PC-9 (cell line): ENCODE measurements around the gene STYXL1. TPM values are rescaled to one million over a fixed set of nuclear protein-coding genes. Genes with fewer than 3 reads are reported as not detected.

Experiments
- BruUV-seq: library from RNA; stranded (reverse); fragments of 400-500 nt; replicated peaks from 2 replicates; lab custom pipeline; 2021; lab: Mats Ljungman, UMichigan
- CTCF ChIA-PET: fragments of 300-600 bp; sonication (Branson Sonifier 250); formaldehyde crosslinking; loops from one replicate; lab custom pipeline; 2022; ENCODE audit warnings: antibody characterized with exemption; lab: Charles Lee
- POLR2A ChIA-PET: fragments of 300-600 bp; sonication (Branson Sonifier 250); formaldehyde crosslinking; loops from one replicate; lab custom pipeline; 2022; ENCODE audit warnings: antibody characterized with exemption; ENCODE audit not compliant: unreplicated experiment; lab: Charles Lee
- DNase-seq, 2 experiments: peaks; one replicate each; pipeline versions ENCODE4 v3.0.0 to v3.0.0-alpha.2; 2015 to 2022; ENCODE audit warnings: mixed read lengths in 1 of 2
- H2AFZ ChIP-seq: fragments of 200-600 bp; sonication (generic); 2 replicates; pipeline ENCODE4 v1.8.1; 2017; ENCODE audit warnings: antibody characterized with exemption
- H3F3A ChIP-seq: fragments of 200-600 bp; sonication (generic); 2 replicates; pipeline ENCODE4 v1.8.1; 2017; ENCODE audit warnings: antibody characterized with exemption, mild to moderate bottlenecking, low read depth; ENCODE audit not compliant: insufficient read depth
- H3K27ac ChIP-seq: fragments of 200-600 bp; sonication (generic); 2 replicates; pipeline ENCODE4 v1.6.1; 2016; ENCODE audit warnings: mixed run types
- H3K27me3 ChIP-seq: fragments of 200-600 bp; sonication (generic); 2 replicates; pipeline ENCODE4 v1.6.1; 2016; ENCODE audit warnings: low read depth, mixed run types; ENCODE audit not compliant: insufficient read depth
- H3K36me3 ChIP-seq: fragments of 200-600 bp; sonication (generic); 2 replicates; pipeline ENCODE4 v1.6.1; 2016; ENCODE audit warnings: low read depth, mixed run types
- H3K4me1 ChIP-seq: fragments of 200-600 bp; sonication (generic); replicated peaks from 2 replicates; pipeline ENCODE4 v1.6.1; 2016; ENCODE audit warnings: mixed run types; ENCODE audit not compliant: insufficient read depth
- H3K4me2 ChIP-seq: fragments of 200-600 bp; sonication (generic); 2 replicates; pipeline ENCODE4 v1.6.1; 2017; ENCODE audit warnings: mixed run types
- H3K4me3 ChIP-seq: fragments of 200-600 bp; sonication (generic); 2 replicates; pipeline ENCODE4 v1.6.1; 2016; ENCODE audit warnings: mixed run types
- H3K79me2 ChIP-seq: fragments of 200-600 bp; sonication (generic); 2 replicates; pipeline ENCODE4 v1.6.1; 2017; ENCODE audit warnings: low read depth, mixed run types
- H3K9me2 ChIP-seq: fragments of 200-600 bp; sonication (generic); 2 replicates; pipeline ENCODE4 v1.8.1; 2017; ENCODE audit warnings: mild to moderate bottlenecking; ENCODE audit not compliant: insufficient read depth
- H3K9me3 ChIP-seq: fragments of 200-600 bp; sonication (generic); 2 replicates; pipeline ENCODE4 v1.8.1; 2016; ENCODE audit warnings: low read depth; ENCODE audit not compliant: insufficient read depth
- H4K20me1 ChIP-seq: fragments of 200-600 bp; sonication (generic); 2 replicates; pipeline ENCODE4 v1.8.1; 2017; ENCODE audit not compliant: insufficient read depth
- EZH2 ChIP-seq: fragments of 200-600 bp; sonication (generic); IDR thresholded peaks from 2 replicates; pipeline ENCODE4 v1.8.0; 2017; ENCODE audit warnings: antibody characterized with exemption, low read depth
- intact Hi-C: fragments of 100-400 bp; cut with micrococcal nuclease; formaldehyde crosslinking; loops from one replicate; pipeline ENCODE4 v1.10.0; 2022; ENCODE audit not compliant: unreplicated experiment
- total RNA-seq: library from RNA; stranded (reverse); gene quantifications from 2 replicates; pipeline ENCODE4 v1.2.3, GENCODE V29; 2021
- TF ChIP-seq, protein P1 (sequence below): fragments of 200-600 bp; sonication (generic); conservative IDR thresholded peaks from 2 replicates; pipeline ENCODE4 v1.6.1; 2017; ENCODE audit warnings: mixed run types, antibody characterized with exemption, mild to moderate bottlenecking, moderate library complexity

STYXL1 gene
- total RNA-seq, 1 experiment from 2014 or later = 77.7 TPM

GRCh38 chr7:76049295-76049694 lies 1.5 kb upstream of the STYXL1 start:
- Histone ChIP-seq H3K9me2 (no peaks in the 10 kb centered on the region), H3K4me1 (peaks cover 28% of the 10 kb centered on the region), H4K20me1 (peaks cover 21% of the 10 kb centered on the region), H3K4me2 (peak overlapping the region; percentile 82), H3K4me3 (peak overlapping the region; percentile 89), H3K79me2 (peaks cover 87% of the 10 kb centered on the region), H2AFZ (no peak overlapping the region), H3K27me3 (no peaks in the 10 kb centered on the region), H3K9me3 (no peaks in the 10 kb centered on the region), H3F3A (peaks cover 42% of the 10 kb centered on the region), H3K27ac (peak overlapping the region; percentile 83; the same call in 1 of the 2 replicates), H3K36me3 (no peaks in the 10 kb centered on the region; the same call in 1 of the 2 replicates)
- DNase-seq = no peak
- BruUV-seq = no TSS peak
- TF ChIP-seq EZH2 = no peak
- TF ChIP-seq, protein P1, sequence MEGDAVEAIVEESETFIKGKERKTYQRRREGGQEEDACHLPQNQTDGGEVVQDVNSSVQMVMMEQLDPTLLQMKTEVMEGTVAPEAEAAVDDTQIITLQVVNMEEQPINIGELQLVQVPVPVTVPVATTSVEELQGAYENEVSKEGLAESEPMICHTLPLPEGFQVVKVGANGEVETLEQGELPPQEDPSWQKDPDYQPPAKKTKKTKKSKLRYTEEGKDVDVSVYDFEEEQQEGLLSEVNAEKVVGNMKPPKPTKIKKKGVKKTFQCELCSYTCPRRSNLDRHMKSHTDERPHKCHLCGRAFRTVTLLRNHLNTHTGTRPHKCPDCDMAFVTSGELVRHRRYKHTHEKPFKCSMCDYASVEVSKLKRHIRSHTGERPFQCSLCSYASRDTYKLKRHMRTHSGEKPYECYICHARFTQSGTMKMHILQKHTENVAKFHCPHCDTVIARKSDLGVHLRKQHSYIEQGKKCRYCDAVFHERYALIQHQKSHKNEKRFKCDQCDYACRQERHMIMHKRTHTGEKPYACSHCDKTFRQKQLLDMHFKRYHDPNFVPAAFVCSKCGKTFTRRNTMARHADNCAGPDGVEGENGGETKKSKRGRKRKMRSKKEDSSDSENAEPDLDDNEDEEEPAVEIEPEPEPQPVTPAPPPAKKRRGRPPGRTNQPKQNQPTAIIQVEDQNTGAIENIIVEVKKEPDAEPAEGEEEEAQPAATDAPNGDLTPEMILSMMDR = no peak
- ChIA-PET POLR2A (interaction anchor here (0.6 kb wide), 2 partner anchors 37 to 557 kb away, joined by 3 to 4 read pairs; no protein-coding TSS in a partner anchor), CTCF (no interaction called here)
- intact Hi-C loops = loop anchor here (5.0 kb wide), 2 partner anchors 57 to 243 kb away; partner anchors contain the start of gene TMEM120A

DNA sequence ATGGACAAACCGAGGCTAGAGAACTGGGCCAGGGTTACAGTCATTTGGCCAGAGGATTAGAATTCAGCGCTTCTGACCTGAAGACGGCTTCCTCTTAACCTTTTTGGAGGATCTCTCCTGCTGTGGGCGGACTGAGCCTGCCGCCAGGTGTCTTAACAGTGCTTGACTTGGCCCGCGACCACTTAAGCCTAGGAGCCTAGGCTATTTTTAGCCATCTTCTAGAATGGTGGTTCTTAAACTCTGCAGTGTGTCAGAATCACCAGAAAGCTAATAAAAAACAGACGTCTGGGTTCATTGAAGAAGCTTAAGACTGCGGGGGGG lies 828 bp upstream of the STYXL1 start:
- no peak for DNase-seq
- TF ChIP-seq, protein P1 = no peak; the same call in 1 of the 2 replicates
- peaks cover 15% of the 10 kb centered on the region for H4K20me1 ChIP-seq
- H3K4me1 ChIP-seq = peaks cover 21% of the 10 kb centered on the region
- no peaks in the 10 kb centered on the region for H3K9me2 ChIP-seq
- no peaks in the 10 kb centered on the region for H3K27me3 ChIP-seq
- ChIA-PET POLR2A (interaction anchor here (0.6 kb wide), 2 partner anchors 38 to 91 kb away, joined by 3 to 4 read pairs; no protein-coding TSS in a partner anchor), CTCF (interaction anchor here (0.6 kb wide), 2 partner anchors 81 to 209 kb away, joined by 3 to 8 read pairs; no protein-coding TSS in a partner anchor)
- peaks cover 38% of the 10 kb centered on the region for H3F3A ChIP-seq
- no peaks in the 10 kb centered on the region; the same call in 1 of the 2 replicates for H3K36me3 ChIP-seq
- intact Hi-C loops = loop anchor here (5.0 kb wide), 2 partner anchors 56 to 244 kb away; partner anchors contain the start of gene TMEM120A
- H3K4me3 ChIP-seq = peak overlapping the region; percentile 89
- H2AFZ ChIP-seq = 0 out of 2 replicates have a peak overlapping the region, but pooled peaks have one; percentile 79
- H3K4me2 ChIP-seq = peak overlapping the region; percentile 82
- peaks cover 90% of the 10 kb centered on the region for H3K79me2 ChIP-seq
- peak overlapping the region; percentile 83 for H3K27ac ChIP-seq
- no peaks in the 10 kb centered on the region for H3K9me3 ChIP-seq
- no TSS peak for BruUV-seq

- H3K36me3 ChIP-seq = no peaks in the 10 kb centered on the region; the same call in 1 of the 2 replicates
- H3K27me3 ChIP-seq = no peaks in the 10 kb centered on the region
- H3K9me2 ChIP-seq = no peaks in the 10 kb centered on the region
- peaks cover 25% of the 10 kb centered on the region for H3F3A ChIP-seq
- peak overlapping the region; percentile 90 for H2AFZ ChIP-seq
- H4K20me1 ChIP-seq = peaks cover 5% of the 10 kb centered on the region; the same call in 1 of the 2 replicates
- H3K4me3 ChIP-seq = peak overlapping the region; percentile 89
- BruUV-seq = TSS peak; percentile 80
- peaks cover 9% of the 10 kb centered on the region for H3K4me1 ChIP-seq
- peaks cover 83% of the 10 kb centered on the region for H3K79me2 ChIP-seq
- ChIA-PET POLR2A (interaction anchor here (0.6 to 1.0 kb wide), 7 partner anchors 43 to 1864 kb away, joined by 3 to 8 read pairs (median 4); partner anchors contain the start of gene RHBDD2), CTCF (interaction anchor here (0.5 kb wide), 1 partner anchor 27 kb away, joined by 6 read pairs; no protein-coding TSS in a partner anchor)
- no peak for DNase-seq
- TF ChIP-seq, protein P1 = no peak
- no peak for TF ChIP-seq EZH2
- peak overlapping the region; percentile 82 for H3K4me2 ChIP-seq
- H3K27ac ChIP-seq = peak overlapping the region; percentile 83
- no peaks in the 10 kb centered on the region for H3K9me3 ChIP-seq
- intact Hi-C loops = loop anchor here (2.0 to 5.0 kb wide), 3 partner anchors 55 to 245 kb away; partner anchors contain the start of gene TMEM120A
These were observed 442 bp downstream of the STYXL1 start for GRCh38 chr7:76047305-76047810.
